ENCODE data around the gene FITM1. TPM values are rescaled to one million over a fixed set of nuclear protein-coding genes. Genes with fewer than 3 reads are reported as not detected.

Gene FITM1
- polyA plus RNA-seq, 1 donor from 2014 or later: 0.88 TPM

GRCh38 chr14:24102357-24103048 is 28.0 kb upstream of the FITM1 start:
- H3K4me3 ChIP-seq (ENCODE audit: low read length): no peak overlapping the region
- H3K27ac ChIP-seq (ENCODE audit: low read length): no peak overlapping the region
- no peak overlapping the region for H3K4me2 ChIP-seq (ENCODE audit: low read length)
- H3K9me3 ChIP-seq (ENCODE audit: low read length): no peaks in the 10 kb centered on the region
- no peak overlapping the region for H2AFZ ChIP-seq (ENCODE audit: low read depth, low read length)
- TF ChIP-seq TAF1 (IDR thresholded peaks at IDR 0.05; ENCODE audit: low read depth) (no peak), MXI1 (conservative IDR thresholded peaks at IDR 0.05; ENCODE audit: poor library complexity, severe bottlenecking) (no peak), REST (IDR thresholded peaks at IDR 0.05; ENCODE audit: borderline replicate concordance) (no peak), EP300 (conservative IDR thresholded peaks at IDR 0.05; ENCODE audit: poor library complexity, severe bottlenecking) (no peak), POLR2AphosphoS5 (IDR thresholded peaks at IDR 0.05) (no peak), RAD21 (conservative IDR thresholded peaks at IDR 0.05) (no peak), SMC3 (conservative IDR thresholded peaks at IDR 0.05; ENCODE audit: poor library complexity) (no peak), CTCF (IDR thresholded peaks at IDR 0.05; ENCODE audit: poor library complexity, severe bottlenecking) (no peak), EZH2 (IDR thresholded peaks at IDR 0.05; ENCODE audit: borderline replicate concordance, insufficient read depth, low read length, poor library complexity, severe bottlenecking) (no peak)
- no peak overlapping the region for H3K9ac ChIP-seq (ENCODE audit: low read length)
- H3K79me2 ChIP-seq (replicated peaks; ENCODE audit: insufficient read depth, low read length): no peaks in the 10 kb centered on the region
- no peaks in the 10 kb centered on the region for H3K27me3 ChIP-seq (ENCODE audit: insufficient read depth, low read depth, low read length)
- no peaks in the 10 kb centered on the region for H3F3A ChIP-seq (ENCODE audit: insufficient read depth, low read length, poor library complexity, severe bottlenecking)
- H3K36me3 ChIP-seq (ENCODE audit: insufficient read depth, low read length): no peaks in the 10 kb centered on the region
- H4K20me1 ChIP-seq (ENCODE audit: insufficient read depth): no peaks in the 10 kb centered on the region
- no peaks in the 10 kb centered on the region for H3K9me2 ChIP-seq (ENCODE audit: insufficient read depth, low read length)

- H3K9me2 ChIP-seq (ENCODE audit: insufficient read depth, low read length): no peaks in the 10 kb centered on the region
Observed at GRCh38 chr14:24103451-24103850, 27.0 kb upstream of the FITM1 start.

More at GRCh38 chr14:24103451-24103850, 27.0 kb upstream of the FITM1 start:
- H3K27ac ChIP-seq (ENCODE audit: low read length): no peak overlapping the region
- H3K27me3 ChIP-seq (ENCODE audit: insufficient read depth, low read depth, low read length): no peaks in the 10 kb centered on the region
- no peak for TF ChIP-seq MXI1 (conservative IDR thresholded peaks at IDR 0.05; ENCODE audit: poor library complexity, severe bottlenecking)
- TF ChIP-seq REST (IDR thresholded peaks at IDR 0.05; ENCODE audit: borderline replicate concordance): no peak
- no peak for TF ChIP-seq RAD21 (conservative IDR thresholded peaks at IDR 0.05)
- TF ChIP-seq EZH2 (IDR thresholded peaks at IDR 0.05; ENCODE audit: borderline replicate concordance, insufficient read depth, low read length, poor library complexity, severe bottlenecking): no peak
- TF ChIP-seq SMC3 (conservative IDR thresholded peaks at IDR 0.05; ENCODE audit: poor library complexity): no peak
- no peak for TF ChIP-seq POLR2AphosphoS5 (IDR thresholded peaks at IDR 0.05)
- H3K4me2 ChIP-seq (ENCODE audit: low read length): no peak overlapping the region
- H3K79me2 ChIP-seq (replicated peaks; ENCODE audit: insufficient read depth, low read length): no peaks in the 10 kb centered on the region
- H3F3A ChIP-seq (ENCODE audit: insufficient read depth, low read length, poor library complexity, severe bottlenecking): no peaks in the 10 kb centered on the region
- no peaks in the 10 kb centered on the region for H4K20me1 ChIP-seq (ENCODE audit: insufficient read depth)
- H3K4me3 ChIP-seq (ENCODE audit: low read length): no peak overlapping the region
- no peak overlapping the region for H3K9ac ChIP-seq (ENCODE audit: low read length)
- H3K9me3 ChIP-seq (ENCODE audit: low read length): no peaks in the 10 kb centered on the region
- no peak overlapping the region for H2AFZ ChIP-seq (ENCODE audit: low read depth, low read length)
- no peaks in the 10 kb centered on the region for H3K36me3 ChIP-seq (ENCODE audit: insufficient read depth, low read length)

Measured in neural cell (in vitro differentiated cells).